Breast epithelium (tissue), 3 donors: ENCODE data around the gene ANKRD44.

Experiments
- CTCF ChIP-seq, 3 donors: fragments of 450-650 bp; IDR thresholded peaks; one replicate each; pipeline ENCODE4 v1.5.1; 2016 to 2017; ENCODE audit warnings: antibody characterized with exemption in 3 of 3, mild to moderate bottlenecking in 3 of 3, moderate library complexity in 3 of 3
- POLR2A ChIP-seq: fragments of 450-650 bp; IDR thresholded peaks from one replicate; pipeline ENCODE4 v1.6.1; 2016; ENCODE audit warnings: antibody characterized with exemption, mild to moderate bottlenecking, moderate library complexity
- POLR2AphosphoS5 ChIP-seq, 3 donors: sonication (generic); formaldehyde crosslinking; IDR thresholded peaks; one replicate each; pipeline ENCODE4 v1.6.1; 2017; ENCODE audit warnings: antibody characterized with exemption in 3 of 3

- TF ChIP-seq POLR2A, result no peak
- no peak for TF ChIP-seq CTCF (IDR thresholded peaks at IDR 0.05)
- no peak for TF ChIP-seq POLR2AphosphoS5 (IDR thresholded peaks at IDR 0.05)
Observed at GRCh38 chr2:197121756-197122385, 188.7 kb downstream of the ANKRD44 start.
